PFSK-1 (cell line): ENCODE data around the gene MT1G.

ENCODE experiments used
- FOXP2 ChIP-seq: optimal IDR thresholded peaks from 2 replicates; pipeline ENCODE3; 2011; ENCODE audit warnings: borderline replicate concordance, control low read depth, inconsistent platforms; ENCODE audit not compliant: insufficient read depth; ENCODE audit errors: extremely low read length, extremely low read depth
- POLR2AphosphoS5 ChIP-seq: IDR thresholded peaks from 2 replicates; pipeline ENCODE4 v1.6.1; 2012; ENCODE audit warnings: low read depth, mild to moderate bottlenecking, control low read depth, low read length, moderate library complexity
- REST ChIP-seq, 2 experiments: IDR thresholded peaks; 2 replicates each; pipeline versions ENCODE4 v1.6.1 to v1.8.0; 2011 to 2012; ENCODE audit warnings: low read depth in 2 of 2, low read length in 2 of 2, control low read depth in 1 of 2, inconsistent platforms in 1 of 2, mild to moderate bottlenecking in 1 of 2, moderate library complexity in 1 of 2; ENCODE audit not compliant: insufficient read depth in 1 of 2
- SIN3A ChIP-seq: IDR thresholded peaks from 2 replicates; pipeline ENCODE4 v1.6.1; 2012; ENCODE audit warnings: mild to moderate bottlenecking, low read length, moderate library complexity, borderline replicate concordance; ENCODE audit not compliant: insufficient read depth
- TAF1 ChIP-seq: IDR thresholded peaks from 2 replicates; pipeline ENCODE4 v1.6.1; 2012; ENCODE audit warnings: low read length, control low read depth, borderline replicate concordance; ENCODE audit not compliant: insufficient read depth

MT1G gene

DNA sequence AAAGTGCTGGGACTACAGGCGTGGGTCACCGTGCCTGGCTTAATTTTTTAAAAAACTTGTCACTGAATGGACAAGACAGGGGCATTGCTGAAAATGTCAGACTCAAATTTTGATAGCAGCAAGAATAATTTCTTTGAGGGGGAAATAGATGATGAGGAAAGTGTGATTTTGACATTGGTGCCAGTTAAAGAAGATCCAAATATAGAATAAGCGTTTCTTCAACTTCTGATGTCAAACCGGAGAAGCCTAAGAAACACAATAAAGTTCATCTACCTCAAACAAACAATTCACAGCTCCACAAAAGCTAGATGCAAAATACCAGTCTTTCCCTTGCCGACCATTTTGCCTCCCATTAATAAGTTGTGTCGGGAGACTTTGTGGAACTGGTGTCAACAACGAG, 18.9 kb upstream of the MT1G start:
- TF ChIP-seq FOXP2 (no peak), SIN3A (no peak), TAF1 (no peak), REST (IDR thresholded peaks at IDR 0.05; ENCODE audit: insufficient read depth in 1 of 2, low read depth in 2 of 2, low read length in 2 of 2) (no peak), POLR2AphosphoS5 (no peak)

- no peak for TF ChIP-seq POLR2AphosphoS5
- no peak for TF ChIP-seq TAF1
- TF ChIP-seq SIN3A, result no peak
- no peak for TF ChIP-seq REST (IDR thresholded peaks at IDR 0.05; ENCODE audit: insufficient read depth in 1 of 2, low read depth in 2 of 2, low read length in 2 of 2)
- no peak for TF ChIP-seq FOXP2
These were observed 17.2 kb upstream of the MT1G start for GRCh38 chr16:56684926-56685590.

DNA sequence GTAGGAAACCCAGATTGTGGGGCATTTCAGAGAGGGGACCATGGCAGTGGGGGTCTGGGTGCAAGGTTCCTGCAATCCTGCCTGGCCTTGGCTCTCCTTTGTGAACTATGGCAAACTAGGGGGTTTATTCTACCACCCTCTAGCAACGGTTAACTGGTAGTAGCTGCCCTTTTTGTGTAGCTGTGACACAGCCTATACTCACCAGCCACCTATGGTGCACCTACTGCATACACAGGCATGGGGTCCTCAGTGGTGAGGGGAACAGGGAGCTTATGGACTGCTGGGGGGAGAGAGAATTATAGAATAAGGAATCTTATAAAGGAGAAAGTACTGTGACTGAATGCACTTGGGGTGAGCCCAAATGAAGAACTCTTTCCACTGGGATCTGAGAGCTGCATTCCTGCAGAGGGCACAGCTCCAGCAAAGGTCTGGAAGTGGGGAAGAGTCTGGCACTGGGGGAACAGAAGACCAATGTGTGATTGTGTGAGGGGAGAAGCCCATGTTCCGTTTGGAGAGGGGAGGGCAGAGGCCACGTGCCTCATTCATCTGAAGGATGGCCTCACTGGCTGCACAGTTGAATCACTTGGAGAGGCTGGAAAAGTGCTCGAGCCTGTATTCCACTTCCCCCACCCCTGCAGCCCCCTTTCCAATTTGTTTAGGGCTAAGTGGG, 16.5 kb upstream of the MT1G start:
- TF ChIP-seq POLR2AphosphoS5 (no peak), REST (IDR thresholded peaks at IDR 0.05; ENCODE audit: insufficient read depth in 1 of 2, low read depth in 2 of 2, low read length in 2 of 2) (no peak), TAF1 (no peak), SIN3A (no peak), FOXP2 (no peak)

DNA sequence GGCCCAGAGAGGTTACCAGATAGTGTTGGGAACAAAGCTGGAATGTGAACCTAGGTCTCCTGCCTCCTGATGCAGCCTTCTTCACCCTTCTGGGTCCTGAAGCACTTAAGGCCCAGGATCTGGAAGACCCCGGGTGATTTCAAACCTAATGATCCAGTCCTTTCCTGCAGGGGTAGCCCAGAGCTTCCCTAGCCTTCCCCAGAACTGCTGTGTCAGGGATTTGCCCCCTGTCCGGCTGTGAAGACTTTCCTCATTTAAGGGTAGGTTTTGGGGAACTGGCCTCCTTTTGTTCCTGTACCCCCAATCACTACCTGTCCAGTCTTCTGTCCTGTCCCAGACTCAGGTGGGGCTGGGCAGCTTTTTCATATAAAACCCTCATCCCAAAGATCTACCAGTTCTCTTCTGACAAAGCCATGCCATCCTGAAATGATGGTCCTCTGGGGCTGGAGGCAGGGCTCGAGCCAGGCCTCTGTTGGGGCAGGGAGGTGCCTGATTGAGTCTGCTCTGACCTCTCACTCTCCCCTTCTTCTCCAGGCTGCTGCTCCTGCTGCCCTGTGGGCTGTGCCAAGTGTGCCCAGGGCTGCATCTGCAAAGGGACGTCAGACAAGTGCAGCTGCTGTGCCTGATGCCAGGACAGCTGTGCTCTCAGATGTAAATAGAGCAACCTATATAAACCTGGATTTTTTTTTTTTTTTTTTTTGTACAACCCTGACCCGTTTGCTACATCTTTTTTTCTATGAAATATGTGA, 15.7 kb upstream of the MT1G start:
- TF ChIP-seq FOXP2 (no peak), POLR2AphosphoS5 (no peak), TAF1 (no peak), SIN3A (no peak), REST (IDR thresholded peaks at IDR 0.05; ENCODE audit: insufficient read depth in 1 of 2, low read depth in 2 of 2, low read length in 2 of 2) (no peak)
